Ovary (tissue), 3 donors: ENCODE data around the gene TLR9.

Experiments
- EP300 ChIP-seq: sonication (generic); formaldehyde crosslinking; IDR thresholded peaks from one replicate; pipeline ENCODE4 v1.6.1; 2017; ENCODE audit warnings: antibody characterized with exemption
- POLR2A ChIP-seq: fragments of 450-650 bp; IDR thresholded peaks from one replicate; pipeline ENCODE4 v1.6.1; 2017; ENCODE audit warnings: antibody characterized with exemption, mild to moderate bottlenecking, moderate library complexity
- TF ChIP-seq, protein P1 (sequence below), 3 donors: fragments of 450-650 bp in 2 of 3; fragments of 200-600 bp in 1 of 3; IDR thresholded peaks; one replicate each; pipeline versions ENCODE4 v1.5.1 to v1.8.0; 2016 to 2022; ENCODE audit warnings: antibody characterized with exemption in 3 of 3, mild to moderate bottlenecking in 1 of 3
- donor health status: DM: no; HTN: no; CAD: no.

DNA sequence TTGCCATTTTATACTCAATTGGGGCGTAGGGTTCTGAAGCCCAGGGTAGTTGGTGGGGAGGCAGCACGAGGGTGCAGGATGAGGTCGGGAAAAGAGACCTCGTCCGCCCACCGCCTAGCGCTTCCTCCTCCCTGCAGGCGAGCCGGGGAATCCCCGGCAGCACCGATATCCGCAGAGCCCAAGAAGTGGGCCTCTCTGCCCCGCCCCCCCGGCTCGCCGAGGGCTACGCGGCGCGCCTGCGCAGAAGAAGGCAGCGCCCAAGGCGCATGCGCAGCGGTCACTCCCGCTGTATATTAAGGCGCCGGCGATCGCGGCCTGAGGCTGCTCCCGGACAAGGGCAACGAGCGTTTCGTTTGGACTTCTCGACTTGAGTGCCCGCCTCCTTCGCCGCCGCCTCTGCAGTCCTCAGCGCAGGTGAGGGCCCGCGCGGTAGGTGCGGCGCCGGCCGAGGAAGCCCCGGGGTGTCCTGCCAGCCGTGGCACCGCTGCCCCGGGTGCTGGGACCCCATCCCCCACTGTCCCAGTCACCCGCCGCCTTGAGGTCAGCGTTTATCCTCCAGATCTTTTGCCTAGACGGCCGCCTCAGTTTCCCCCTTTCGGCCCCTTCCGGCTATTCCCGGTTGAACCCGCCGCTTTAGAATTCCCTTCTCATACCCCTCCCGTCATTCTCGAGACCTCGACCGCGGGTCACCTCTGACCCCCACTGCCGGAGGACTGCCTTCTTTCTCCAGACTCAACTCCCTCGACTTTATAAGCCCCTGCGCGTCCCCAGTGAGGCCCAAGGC lies 27.4 kb downstream of the TLR9 start, which contains the start of gene ALAS1:
- TF ChIP-seq POLR2A (peak; percentile 77), EP300 (no peak)
- TF ChIP-seq, protein P1, sequence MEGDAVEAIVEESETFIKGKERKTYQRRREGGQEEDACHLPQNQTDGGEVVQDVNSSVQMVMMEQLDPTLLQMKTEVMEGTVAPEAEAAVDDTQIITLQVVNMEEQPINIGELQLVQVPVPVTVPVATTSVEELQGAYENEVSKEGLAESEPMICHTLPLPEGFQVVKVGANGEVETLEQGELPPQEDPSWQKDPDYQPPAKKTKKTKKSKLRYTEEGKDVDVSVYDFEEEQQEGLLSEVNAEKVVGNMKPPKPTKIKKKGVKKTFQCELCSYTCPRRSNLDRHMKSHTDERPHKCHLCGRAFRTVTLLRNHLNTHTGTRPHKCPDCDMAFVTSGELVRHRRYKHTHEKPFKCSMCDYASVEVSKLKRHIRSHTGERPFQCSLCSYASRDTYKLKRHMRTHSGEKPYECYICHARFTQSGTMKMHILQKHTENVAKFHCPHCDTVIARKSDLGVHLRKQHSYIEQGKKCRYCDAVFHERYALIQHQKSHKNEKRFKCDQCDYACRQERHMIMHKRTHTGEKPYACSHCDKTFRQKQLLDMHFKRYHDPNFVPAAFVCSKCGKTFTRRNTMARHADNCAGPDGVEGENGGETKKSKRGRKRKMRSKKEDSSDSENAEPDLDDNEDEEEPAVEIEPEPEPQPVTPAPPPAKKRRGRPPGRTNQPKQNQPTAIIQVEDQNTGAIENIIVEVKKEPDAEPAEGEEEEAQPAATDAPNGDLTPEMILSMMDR (IDR thresholded peaks at IDR 0.05), result peak in 2 of 3 donors; percentile 23 to 55
